HepG2 (cell line): ENCODE data around the gene CHST13. TPM values are rescaled to one million over a fixed set of nuclear protein-coding genes. Genes with fewer than 3 reads are reported as not detected.

Experiments
- ATAC-seq: fragments of 200-7000 bp; cut with Tn5 transposase; 3 replicates; pipeline ENCODE4 v1.9.1; 2020; ENCODE audit warnings: mild to moderate bottlenecking, moderate library complexity
- BruUV-seq: library from RNA; stranded (reverse); fragments of 400-500 nt; replicated peaks from 2 replicates; lab custom pipeline; 2021; lab: Mats Ljungman, UMichigan
- CTCF ChIA-PET: fragments of 300-600 bp; formaldehyde crosslinking; extraction: SDS; loops from one replicate; lab custom pipeline; 2021; ENCODE audit warnings: low total read pairs, inconsistent platforms, low intra/inter-chr PET ratio; lab: Yijun Ruan, JAX
- POLR2A ChIA-PET: fragments of 350-600 bp; sonication (Branson Sonifier 250); formaldehyde crosslinking; loops from one replicate; lab custom pipeline; 2020; ENCODE audit warnings: antibody characterized with exemption, inconsistent platforms; lab: Yijun Ruan, JAX
- DNase-seq: peaks from one replicate; pipeline ENCODE4 v3.0.0-alpha.2; 2015; ENCODE audit warnings: low spot score
- FAIRE-seq: peaks from 3 replicates; lab custom pipeline; 2011; peaks lifted over from hg19 to GRCh38; lab: Jason Lieb, UNC
- H2AFZ ChIP-seq: one replicate; pipeline ENCODE4 v1.6.1; 2011; ENCODE audit warnings: low read length, inconsistent platforms
- H3K27ac ChIP-seq: fragments of 300-600 bp; 3 replicates; pipeline ENCODE4 v1.8.0; 2011; ENCODE audit warnings: mixed run types, mild to moderate bottlenecking, mixed read lengths, low read length, inconsistent platforms; ENCODE audit not compliant: insufficient read depth; ENCODE audit errors: extremely low read length
- H3K27me3 ChIP-seq, 2 experiments: fragments of 200-600 bp in 1 of 2; 2 replicates in 1 of 2; 3 replicates in 1 of 2; pipeline versions ENCODE4 v1.6.0 to v1.8.0; 2011; ENCODE audit warnings: low read length in 2 of 2, mild to moderate bottlenecking in 2 of 2, moderate library complexity in 2 of 2, inconsistent platforms in 1 of 2; ENCODE audit not compliant: insufficient read depth in 2 of 2, control insufficient read depth in 1 of 2
- H3K36me3 ChIP-seq, 2 experiments: fragments of 200-600 bp in 1 of 2; replicated peaks in 1 of 2; 2 replicates in 1 of 2; 3 replicates in 1 of 2; pipeline versions ENCODE4 v1.5.1 to v1.8.0; 2011; ENCODE audit warnings: low read length in 2 of 2, inconsistent platforms in 1 of 2; ENCODE audit not compliant: insufficient read depth in 2 of 2, control insufficient read depth in 1 of 2
- H3K4me1 ChIP-seq: 2 replicates; pipeline ENCODE4 v1.5.1; 2012; ENCODE audit warnings: low read length, inconsistent platforms; ENCODE audit not compliant: insufficient read depth
- H3K4me2 ChIP-seq: 2 replicates; pipeline ENCODE4 v1.6.0; 2011; ENCODE audit warnings: low read depth, low read length, inconsistent platforms
- H3K4me3 ChIP-seq, 3 experiments: fragments of 200-600 bp in 1 of 3; sonication (generic), shearing (Covaris generic) in 1 of 3; replicated peaks in 1 of 3; 2 replicates each; pipeline ENCODE4 v1.5.1; 2011 to 2016; ENCODE audit warnings: low read length in 3 of 3, inconsistent platforms in 2 of 3, low read depth in 2 of 3, mild to moderate bottlenecking in 2 of 3, control low read depth in 1 of 3, mixed read lengths in 1 of 3; ENCODE audit not compliant: insufficient read depth in 1 of 3
- H3K79me2 ChIP-seq: one replicate; pipeline ENCODE4 v1.6.1; 2011; ENCODE audit warnings: low read length, inconsistent platforms; ENCODE audit not compliant: insufficient read depth
- H3K9ac ChIP-seq: 2 replicates; pipeline ENCODE4 v1.6.0; 2011; ENCODE audit warnings: mild to moderate bottlenecking, low read depth, low read length, inconsistent platforms; ENCODE audit not compliant: insufficient read depth
- H3K9me3 ChIP-seq: 2 replicates; pipeline ENCODE4 v1.5.1; 2012; ENCODE audit warnings: mild to moderate bottlenecking, low read length
- H4K20me1 ChIP-seq: 2 replicates; pipeline ENCODE4 v1.6.0; 2011; ENCODE audit warnings: inconsistent platforms, mild to moderate bottlenecking, low read length, moderate library complexity; ENCODE audit not compliant: insufficient read depth
- CERS6 ChIP-seq: sonication (generic); formaldehyde crosslinking; IDR thresholded peaks from 2 replicates; pipeline ENCODE4 v1.5.0; 2020; ENCODE audit warnings: missing genetic modification reagents
- EP300 ChIP-seq, 3 experiments: sonication (generic) in 1 of 3; formaldehyde crosslinking in 1 of 3; IDR thresholded peaks; 2 replicates each; pipeline versions ENCODE4 v1.5.1 to v1.6.1; 2011 to 2020; ENCODE audit warnings: low read depth in 2 of 3, low read length in 2 of 3, borderline replicate concordance in 1 of 3, improper control_type of control experiment in 1 of 3, mild to moderate bottlenecking in 1 of 3, missing genetic modification reagents in 1 of 3, moderate library complexity in 1 of 3
- IRF1 ChIP-seq: sonication (generic); formaldehyde crosslinking; IDR thresholded peaks from 2 replicates; pipeline ENCODE4 v1.4.0; 2020; ENCODE audit warnings: low read depth, mild to moderate bottlenecking, missing genetic modification reagents
- PBX2 ChIP-seq: IDR thresholded peaks from 2 replicates; pipeline ENCODE4 v1.6.1; 2016; ENCODE audit warnings: control low read depth
- RERE ChIP-seq: IDR thresholded peaks from 2 replicates; pipeline ENCODE4 v1.6.1; 2016; ENCODE audit warnings: low read depth, missing genetic modification reagents, missing compliant biosample characterization
- TEAD3 ChIP-seq: optimal IDR thresholded peaks from 2 replicates; pipeline ENCODE3; 2016; ENCODE audit warnings: borderline replicate concordance
- XBP1 ChIP-seq: sonication (generic); formaldehyde crosslinking; IDR thresholded peaks from 2 replicates; pipeline ENCODE4 v1.5.0; 2020; ENCODE audit warnings: missing genetic modification reagents
- ZNF33A ChIP-seq: sonication (generic); formaldehyde crosslinking; IDR thresholded peaks from 2 replicates; pipeline ENCODE4 v1.5.1; 2020; ENCODE audit warnings: missing genetic modification reagents, mild to moderate bottlenecking, moderate library complexity, borderline replicate concordance
- ZNF614 ChIP-seq: IDR thresholded peaks from 2 replicates; pipeline ENCODE4 v1.6.1; 2018; ENCODE audit warnings: missing biosample characterization, missing genetic modification reagents, inconsistent platforms, borderline replicate concordance
- WGBS: methylation state at CpG from one replicate; pipeline ENCODE4 v1.1.6; 2017; ENCODE audit warnings: low lambda C conversion rate; 5-methylcytosine and 5-hydroxymethylcytosine counted together
- in situ Hi-C: cut with HindIII; loops from 2 replicates; pipeline ENCODE4 v1.10.0; 2017; ENCODE audit warnings: low pct_unique_long_range_greater_than_20kb; ENCODE audit not compliant: extremely low pct_ligation_motif_present
- intact Hi-C: fragments of 100-400 bp; cut with micrococcal nuclease; formaldehyde crosslinking; loops from one replicate; pipeline ENCODE4 v1.10.0; 2022; ENCODE audit not compliant: unreplicated experiment
- polyA plus RNA-seq, 8 experiments: library from polyadenylated mRNA; depleted of rRNA in 3 of 8; stranded (reverse) in 7 of 8; unstranded in 1 of 8; fragments of >200 nt; fragmentation: Illumina TruSeq in 4 of 8; extraction: Trizol in 4 of 8; gene quantifications; 2 replicates each; pipeline versions ENCODE4 v1.2.1 to v1.2.3, GENCODE V29; 2011 to 2016; ENCODE audit warnings: low read depth in 4 of 8, missing spikeins in 1 of 8, mixed read lengths in 1 of 8; ENCODE audit not compliant: insufficient read depth in 1 of 8
- total RNA-seq, 5 experiments: library from RNA; depleted of rRNA; stranded (reverse); fragments of >200 nt; fragmentation: Illumina TruSeq; extraction: Trizol; gene quantifications; 2 replicates each; pipeline ENCODE4 v1.2.3, GENCODE V29; 2016; ENCODE audit warnings: low read depth in 1 of 5

The CHST13 gene
- total and polyA plus RNA-seq, 2 of the 13 experiments (the other 11 are each of a cell fraction or from before 2014, with no cell fraction given) = 32.0 to 43.1 TPM

- H3K36me3 ChIP-seq = no peaks in the 10 kb centered on the region
- no TSS peak for BruUV-seq
- no peaks in the 10 kb centered on the region for H3K9me3 ChIP-seq
- ATAC-seq (no peak; the same call in 2 of the 3 replicates), DNase-seq (no peak), FAIRE-seq (no peak)
- POLR2A ChIA-PET = interaction anchor here (1.2 to 3.1 kb wide), 2 partner anchors 20 to 25 kb away, joined by 4 to 10 read pairs; partner anchors contain the start of genes CHST13 and UROC1
- TF ChIP-seq XBP1 (CRISPR knock-in tag) = no peak
- no peak for TF ChIP-seq ZNF33A (CRISPR knock-in tag)
- TF ChIP-seq IRF1 = no peak
- no peak for TF ChIP-seq TEAD3 (CRISPR knock-in tag)
- TF ChIP-seq CERS6 = no peak
- no peak for TF ChIP-seq PBX2 (CRISPR knock-in tag)
- TF ChIP-seq RERE (CRISPR knock-in tag) = no peak
- TF ChIP-seq EP300 (IDR thresholded peaks at IDR 0.05; ENCODE audit: low read depth in 2 of 2, low read length in 2 of 2) = no peak
- TF ChIP-seq EP300 (CRISPR knock-in tag; IDR thresholded peaks at IDR 0.05; ENCODE audit: borderline replicate concordance) = no peak
- no peak for TF ChIP-seq ZNF614 (CRISPR knock-in tag)
- no peaks in the 10 kb centered on the region for H3K27me3 ChIP-seq
- peaks cover 36% of the 10 kb centered on the region for H3K4me1 ChIP-seq
- H4K20me1 ChIP-seq = no peaks in the 10 kb centered on the region
- 47% methylated on average over 2 of the region's 4 CpGs for WGBS
- CTCF ChIA-PET = no interaction called here
- H3K79me2 ChIP-seq = no peaks in the 10 kb centered on the region
- no peak overlapping the region for H3K9ac ChIP-seq
- H3K4me3 ChIP-seq = no peak overlapping the region; a peak in 1 of 6 replicates
- in situ Hi-C loops (no loop called here), intact Hi-C loops (loop anchor here (1.0 to 10.0 kb wide), 3 partner anchors 8 to 56 kb away; partner anchors contain the start of gene C3orf22)
- no peak overlapping the region for H2AFZ ChIP-seq
- no peak overlapping the region for H3K27ac ChIP-seq
- H3K4me2 ChIP-seq = peak overlapping the region; percentile 30
Measured at GRCh38 chr3:126498461-126498860, 25.5 kb upstream of the CHST13 start.
